Parathyroid adenoma (tissue), 2 donors: Measurements from ENCODE around the gene DENND1B.

Experiments
- H2AFZ ChIP-seq: fragments of 300-600 bp; sonication (generic); one replicate; pipeline ENCODE4 v1.7.0; 2017; ENCODE audit warnings: antibody characterized with exemption, mild to moderate bottlenecking
- H3K27ac ChIP-seq: fragments of 300-600 bp; sonication (generic); one replicate; pipeline ENCODE4 v1.7.0; 2017
- H3K27me3 ChIP-seq: fragments of 300-600 bp; sonication (generic); one replicate; pipeline ENCODE4 v1.7.0; 2017; ENCODE audit warnings: low read length; ENCODE audit not compliant: control insufficient read depth, insufficient read depth
- H3K36me3 ChIP-seq: fragments of 300-600 bp; sonication (generic); one replicate; pipeline ENCODE4 v1.7.0; 2017; ENCODE audit warnings: low read length; ENCODE audit not compliant: control insufficient read depth, insufficient read depth
- H3K4me1 ChIP-seq: fragments of 300-600 bp; sonication (generic); one replicate; pipeline ENCODE4 v1.7.0; 2017; ENCODE audit warnings: control low read depth
- H3K4me2 ChIP-seq: fragments of 300-600 bp; sonication (generic); one replicate; pipeline ENCODE4 v1.7.0; 2017; ENCODE audit warnings: low read length
- H3K4me3 ChIP-seq: fragments of 300-600 bp; sonication (generic); one replicate; pipeline ENCODE4 v1.7.0; 2017; ENCODE audit warnings: low read depth, low read length
- H3K79me2 ChIP-seq: fragments of 300-600 bp; sonication (generic); one replicate; pipeline ENCODE4 v1.7.0; 2017; ENCODE audit warnings: control low read depth
- H3K9ac ChIP-seq: fragments of 300-600 bp; sonication (generic); one replicate; pipeline ENCODE4 v1.7.0; 2017; ENCODE audit warnings: mild to moderate bottlenecking
- H3K9me3 ChIP-seq: fragments of 300-600 bp; sonication (generic); one replicate; pipeline ENCODE4 v1.7.0; 2017; ENCODE audit warnings: low read length; ENCODE audit not compliant: control insufficient read depth
- CTCF ChIP-seq: fragments of 300-600 bp; sonication (generic); IDR thresholded peaks from one replicate; pipeline ENCODE4 v1.7.0; 2017; ENCODE audit warnings: antibody characterized with exemption, mild to moderate bottlenecking
- donor health status: primary hyperparathyroidism.

DENND1B gene

GRCh38 chr1:197771904-197772556 lies 3.2 kb downstream of the DENND1B start:
- no peaks in the 10 kb centered on the region for H3K9me3 ChIP-seq
- H3K36me3 ChIP-seq = no peaks in the 10 kb centered on the region
- peaks cover 2% of the 10 kb centered on the region for H3K79me2 ChIP-seq
- no peak overlapping the region for H3K4me3 ChIP-seq
- H3K27me3 ChIP-seq = no peaks in the 10 kb centered on the region
- no peak overlapping the region for H3K9ac ChIP-seq
- no peak overlapping the region for H3K4me2 ChIP-seq
- H2AFZ ChIP-seq = no peak overlapping the region
- TF ChIP-seq CTCF = no peak
- H3K4me1 ChIP-seq = peaks cover 2% of the 10 kb centered on the region
- no peak overlapping the region for H3K27ac ChIP-seq

- Histone ChIP-seq H3K4me1 (peaks cover 2% of the 10 kb centered on the region), H3K36me3 (no peaks in the 10 kb centered on the region), H3K9me3 (no peaks in the 10 kb centered on the region), H2AFZ (no peak overlapping the region), H3K79me2 (peaks cover 5% of the 10 kb centered on the region), H3K4me2 (no peak overlapping the region), H3K27me3 (no peaks in the 10 kb centered on the region), H3K27ac (no peak overlapping the region), H3K9ac (no peak overlapping the region), H3K4me3 (no peak overlapping the region)
- no peak for TF ChIP-seq CTCF
Observed at GRCh38 chr1:197771386-197771785, 3.9 kb downstream of the DENND1B start.

GRCh38 chr1:197770243-197770642 lies 5.0 kb downstream of the DENND1B start:
- no peak overlapping the region for H3K4me3 ChIP-seq
- no peaks in the 10 kb centered on the region for H3K9me3 ChIP-seq
- H3K4me1 ChIP-seq = peaks cover 2% of the 10 kb centered on the region
- H3K79me2 ChIP-seq = peaks cover 5% of the 10 kb centered on the region
- no peak overlapping the region for H3K9ac ChIP-seq
- H3K27ac ChIP-seq = no peak overlapping the region
- TF ChIP-seq CTCF = no peak
- H3K4me2 ChIP-seq = no peak overlapping the region
- no peak overlapping the region for H2AFZ ChIP-seq
- no peaks in the 10 kb centered on the region for H3K27me3 ChIP-seq
- no peaks in the 10 kb centered on the region for H3K36me3 ChIP-seq

- H3K27me3 ChIP-seq = no peaks in the 10 kb centered on the region
- H3K4me3 ChIP-seq = no peak overlapping the region
- no peak for TF ChIP-seq CTCF
- H3K9me3 ChIP-seq = no peaks in the 10 kb centered on the region
- peaks cover 5% of the 10 kb centered on the region for H3K79me2 ChIP-seq
- no peaks in the 10 kb centered on the region for H3K36me3 ChIP-seq
- H3K27ac ChIP-seq = no peak overlapping the region
- peaks cover 2% of the 10 kb centered on the region for H3K4me1 ChIP-seq
- no peak overlapping the region for H2AFZ ChIP-seq
- H3K4me2 ChIP-seq = no peak overlapping the region
- H3K9ac ChIP-seq = no peak overlapping the region
Observed at GRCh38 chr1:197769287-197769686, 6.0 kb downstream of the DENND1B start.
